ENCODE measurements around the gene PSMB3.

PSMB3 gene

GRCh38 chr17:38710985-38711384, 41.6 kb upstream of the PSMB3 start:
- no peak overlapping the region for H3K4me3 ChIP-seq (ENCODE audit: low read length)
- DNase-seq (ENCODE audit: low read depth) = no peak
- TF ChIP-seq CTCF (conservative IDR thresholded peaks at IDR 0.05; ENCODE audit: low read depth, low read length) = no peak

- no peak overlapping the region for H3K4me3 ChIP-seq (ENCODE audit: low read length)
- no peak for DNase-seq (ENCODE audit: low read depth)
- TF ChIP-seq CTCF (conservative IDR thresholded peaks at IDR 0.05; ENCODE audit: low read depth, low read length) = no peak
Observed at GRCh38 chr17:38711792-38712571, 40.6 kb upstream of the PSMB3 start.

- no peak overlapping the region for H3K4me3 ChIP-seq (ENCODE audit: low read length)
- no peak for DNase-seq (ENCODE audit: low read depth)
Observed at GRCh38 chr17:38712593-38712992, 39.9 kb upstream of the PSMB3 start.

GRCh38 chr17:38713456-38714075, 39.0 kb upstream of the PSMB3 start:
- DNase-seq (ENCODE audit: low read depth) = no peak
- TF ChIP-seq CTCF (conservative IDR thresholded peaks at IDR 0.05; ENCODE audit: low read depth, low read length) = no peak
- H3K4me3 ChIP-seq (ENCODE audit: low read length) = no peak overlapping the region

More at GRCh38 chr17:38712593-38712992, 39.9 kb upstream of the PSMB3 start:
- TF ChIP-seq CTCF (conservative IDR thresholded peaks at IDR 0.05; ENCODE audit: low read depth, low read length) = no peak

- no peak overlapping the region for H3K4me3 ChIP-seq (ENCODE audit: low read length)
- DNase-seq (ENCODE audit: low read depth) = no peak
- no peak for TF ChIP-seq CTCF (conservative IDR thresholded peaks at IDR 0.05; ENCODE audit: low read depth, low read length)
Observed at GRCh38 chr17:38715216-38715943, 37.2 kb upstream of the PSMB3 start.

- TF ChIP-seq CTCF (conservative IDR thresholded peaks at IDR 0.05; ENCODE audit: low read depth, low read length) = no peak
- H3K4me3 ChIP-seq (ENCODE audit: low read length) = no peak overlapping the region
- DNase-seq (ENCODE audit: low read depth) = no peak
Observed at GRCh38 chr17:38716368-38717005, 36.1 kb upstream of the PSMB3 start.

Measured in retinal pigment epithelial cell (primary cell).